HG03558 (cell line): ENCODE measurements around the gene BCAS4.

Experiments used
- ATAC-seq: cut with Tn5 transposase; IDR thresholded peaks from one replicate; pipeline ENCODE4 v1.9.1; 2021; ENCODE audit warnings: moderate number of reproducible peaks; ENCODE audit not compliant: unreplicated experiment; ENCODE audit errors: extremely low read depth

The BCAS4 gene

DNA sequence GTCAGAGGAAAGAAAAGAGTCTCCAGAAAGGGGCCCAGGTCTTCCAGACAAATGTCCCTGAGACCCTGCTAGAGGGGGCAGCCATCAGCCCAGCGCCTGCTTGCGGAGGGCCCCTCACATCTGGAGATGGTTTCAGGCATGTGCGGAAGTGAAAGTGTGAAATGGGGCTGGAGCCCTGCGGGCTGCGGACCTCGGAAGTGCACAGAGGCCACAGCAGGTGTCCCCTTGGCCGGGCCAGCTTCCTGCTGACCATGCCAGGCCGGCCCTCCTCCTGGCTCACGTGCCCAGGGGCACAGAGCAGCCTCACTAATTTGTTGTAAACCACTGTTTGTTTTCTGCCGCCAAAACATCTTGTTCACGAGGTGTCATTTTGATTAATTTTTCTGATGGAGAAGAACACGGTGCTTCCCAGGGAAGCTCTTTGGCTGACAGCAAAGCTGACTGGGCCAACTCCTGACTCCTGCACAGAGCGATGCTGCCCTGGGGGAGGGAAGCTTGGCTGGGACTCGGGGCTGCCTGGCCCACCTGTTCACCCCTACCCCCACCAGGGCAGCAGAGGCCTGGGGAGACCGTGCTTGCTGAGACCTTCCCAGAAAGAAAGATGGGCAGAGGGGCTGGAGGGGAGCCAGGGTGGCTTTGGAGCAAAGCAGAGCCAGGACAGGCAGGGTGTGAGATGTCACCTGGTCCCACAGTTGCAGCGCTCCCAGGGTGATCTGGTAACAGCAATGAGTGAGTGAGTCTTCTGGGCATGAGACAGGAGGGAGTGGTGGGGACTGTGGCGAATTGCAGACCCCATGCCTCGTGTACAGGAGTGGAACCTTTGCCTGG lies 54.2 kb downstream of the BCAS4 start:
- ATAC-seq, result no peak

DNA sequence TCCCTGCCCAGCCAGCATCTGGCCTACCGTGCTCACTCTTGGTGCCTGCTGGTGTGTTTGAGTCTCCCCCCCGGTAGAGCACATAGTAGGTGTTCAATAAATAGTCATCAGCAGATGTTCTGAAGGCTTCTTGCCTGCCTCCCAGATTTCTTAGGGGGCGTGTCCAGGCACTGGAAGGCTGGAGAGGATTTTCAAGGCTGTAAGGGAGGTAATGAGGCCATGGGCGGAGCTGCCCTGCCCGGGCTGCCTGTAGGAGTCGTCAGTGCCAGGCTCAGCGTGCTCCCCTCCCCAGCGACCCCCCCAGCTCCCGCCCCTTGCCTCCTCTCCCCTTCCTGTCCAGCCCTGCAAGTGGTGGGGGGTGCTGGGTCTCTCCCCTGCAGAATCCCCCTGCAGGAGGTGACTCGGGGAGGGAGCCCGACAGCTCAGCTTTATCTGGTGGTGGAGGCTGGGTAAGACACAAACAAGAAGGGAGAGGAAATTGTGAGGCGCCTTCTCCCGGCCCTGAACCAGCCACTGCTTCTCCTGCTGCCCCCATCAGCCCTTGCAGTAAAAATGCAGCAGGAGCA lies 55.9 kb downstream of the BCAS4 start:
- ATAC-seq, result no peak

DNA sequence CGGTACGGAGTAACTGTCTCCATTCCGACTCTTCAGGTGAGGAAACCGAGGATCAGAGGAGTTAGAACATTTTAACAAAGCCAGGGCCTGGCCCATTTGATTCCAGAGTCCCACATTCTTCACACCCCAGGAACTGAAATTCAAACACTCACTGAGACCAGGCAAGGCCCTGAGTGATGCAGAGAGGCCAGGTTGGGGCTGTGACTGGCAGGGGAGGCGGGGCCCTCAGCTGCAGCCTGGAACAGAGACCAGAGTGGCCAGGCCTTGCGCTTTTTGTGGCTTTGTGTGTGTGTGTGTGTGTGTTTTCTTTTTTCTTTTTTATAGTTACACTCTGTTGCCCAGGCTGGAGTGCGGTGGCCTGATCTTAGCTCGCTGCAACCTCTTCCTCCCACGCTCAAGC lies 57.2 kb downstream of the BCAS4 start:
- no peak for ATAC-seq

DNA sequence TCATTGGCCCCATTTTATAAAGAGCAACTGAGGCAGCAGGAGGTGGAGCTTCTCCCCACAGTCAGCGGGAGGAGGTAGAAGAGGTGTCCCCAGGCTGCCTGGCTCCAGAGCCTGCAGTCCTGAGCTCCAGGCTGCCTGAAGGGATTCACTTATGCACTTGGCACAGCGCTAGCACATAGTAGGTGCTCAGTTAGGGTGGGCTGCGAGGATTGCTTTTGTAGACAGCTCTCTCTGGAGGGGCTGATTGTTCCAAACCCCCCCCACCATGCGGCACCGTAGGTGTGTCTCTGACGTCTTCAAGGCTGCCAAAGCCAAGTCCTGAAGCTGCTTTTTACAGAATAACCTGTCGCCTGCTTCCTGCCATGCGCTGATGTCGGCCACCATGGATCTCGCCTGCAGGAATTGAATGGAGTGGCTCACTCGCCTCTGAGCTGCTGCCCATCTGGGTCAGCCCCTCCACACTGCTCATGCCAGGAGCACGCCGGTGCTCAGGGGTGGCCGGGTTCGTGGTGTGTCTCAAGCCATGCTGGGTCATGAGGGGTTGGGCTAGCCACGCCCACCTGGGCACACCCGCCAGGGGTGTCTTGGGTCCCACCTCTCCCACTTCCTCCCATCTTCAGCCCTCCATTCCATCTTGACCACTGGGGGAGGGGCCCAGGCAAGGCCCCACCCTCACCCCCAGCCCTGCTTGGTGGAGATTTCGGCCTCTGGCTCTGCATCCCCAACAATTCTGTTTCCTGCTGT lies 59.8 kb downstream of the BCAS4 start:
- ATAC-seq, result no peak

DNA sequence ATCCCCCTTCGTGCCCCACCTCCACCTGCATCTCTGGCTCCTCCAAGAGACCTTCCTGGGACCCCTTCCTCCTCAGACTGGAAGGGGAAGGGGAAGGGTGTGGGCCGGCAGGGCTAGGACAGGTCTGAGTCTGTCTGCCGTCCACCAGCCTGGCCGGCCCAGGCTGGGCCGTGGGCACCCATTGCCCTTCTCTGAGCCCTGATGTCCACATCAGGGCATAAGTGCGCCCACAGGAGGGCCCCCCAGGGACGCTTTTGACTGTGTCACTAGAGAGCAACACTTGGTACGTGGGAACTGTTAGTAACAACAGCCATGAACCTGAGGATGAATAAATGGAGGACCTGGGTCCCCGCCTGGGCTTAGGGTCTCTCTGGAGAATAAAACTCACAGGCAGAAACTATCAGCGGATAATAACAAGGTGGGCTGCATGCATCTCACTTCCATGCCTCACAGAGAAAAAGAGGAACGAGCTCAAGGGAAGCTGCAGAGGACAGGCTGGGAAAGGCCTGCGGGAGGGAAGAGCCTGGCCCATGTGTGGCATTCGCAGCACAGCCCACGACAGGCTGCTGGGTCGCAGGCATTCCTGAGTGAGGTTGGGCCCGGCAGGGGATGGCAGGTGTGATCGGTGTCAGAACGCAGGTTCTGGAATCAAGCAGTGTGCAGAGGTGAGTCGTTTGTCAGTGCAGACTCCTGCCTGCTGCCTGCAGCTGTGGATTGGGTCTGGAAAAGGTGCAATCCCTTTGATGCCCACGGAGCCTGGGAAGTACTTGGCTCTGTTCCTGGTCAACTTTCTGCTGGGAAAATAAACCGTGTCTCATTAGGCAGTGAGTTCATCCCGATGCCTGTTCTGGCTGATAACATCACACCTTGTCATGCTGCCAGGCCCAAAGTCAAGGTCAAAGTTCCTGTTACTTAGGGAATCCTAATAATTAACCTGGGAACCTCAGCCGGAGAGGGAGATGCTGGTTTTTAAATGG lies 60.9 kb downstream of the BCAS4 start:
- no peak for ATAC-seq

DNA sequence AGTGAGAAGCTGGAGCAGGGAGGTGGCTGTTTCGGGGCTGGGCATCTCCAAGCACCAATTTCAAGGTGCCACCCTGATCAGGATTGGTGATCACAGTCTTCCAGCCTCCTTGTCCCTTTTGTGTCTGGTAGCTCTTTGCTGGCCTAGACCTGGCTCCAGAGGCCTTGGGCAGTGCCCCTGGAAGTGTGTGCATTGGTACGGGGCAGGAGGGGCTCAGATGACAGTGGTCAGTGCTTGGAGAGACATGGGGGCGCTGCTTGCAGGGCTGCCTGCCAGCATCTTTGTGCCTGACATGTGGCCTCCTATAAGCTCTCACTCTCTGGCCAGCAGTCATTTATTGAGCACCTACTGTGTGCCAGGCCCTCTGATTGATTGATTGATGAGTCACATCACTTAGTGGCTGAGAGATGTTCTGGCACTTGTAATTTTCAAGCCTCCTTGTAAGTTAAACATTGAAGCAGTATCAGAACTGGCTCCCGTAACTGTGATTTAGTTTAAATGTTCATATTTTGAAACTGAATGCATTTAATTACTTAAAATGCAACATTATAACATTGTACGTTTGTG lies 61.7 kb downstream of the BCAS4 start:
- no peak for ATAC-seq

DNA sequence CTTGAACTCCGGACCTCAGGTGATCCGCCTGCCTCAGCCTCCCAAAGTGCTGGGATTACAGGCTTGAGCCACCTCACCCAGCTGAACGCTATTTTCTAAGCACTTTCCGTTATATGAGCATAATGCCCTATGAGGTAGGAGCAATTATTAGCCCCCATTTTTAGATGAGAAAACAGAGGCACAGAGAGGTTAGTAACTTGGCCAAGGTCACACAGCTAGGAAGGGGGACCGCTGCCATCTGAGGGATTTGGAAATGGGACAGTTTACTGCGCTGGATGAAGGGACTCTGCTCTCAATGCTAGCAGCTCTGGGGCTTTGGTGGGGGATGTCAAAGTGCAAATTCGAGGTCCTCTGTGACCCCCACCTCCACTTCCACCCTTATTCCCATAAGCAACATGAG lies 62.5 kb downstream of the BCAS4 start:
- no peak for ATAC-seq

DNA sequence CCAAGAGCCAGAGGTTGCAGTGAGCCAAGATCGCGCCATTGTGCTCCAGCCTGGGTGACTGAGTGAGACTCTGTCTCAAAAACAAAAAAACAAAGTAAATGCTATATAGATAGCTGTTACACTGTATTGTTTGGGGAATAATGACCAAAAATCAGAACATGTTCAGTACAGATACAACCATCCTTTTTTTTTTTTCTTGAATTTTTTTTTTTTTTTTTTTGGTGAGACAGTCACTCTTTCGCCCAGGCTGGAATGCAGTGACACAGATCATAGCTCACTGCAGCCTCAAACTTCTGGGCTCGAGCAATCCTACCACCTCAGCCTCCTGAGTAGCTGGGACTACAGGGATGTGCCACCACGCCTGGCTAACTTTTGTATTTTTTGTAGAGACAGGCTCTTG lies 63.7 kb downstream of the BCAS4 start:
- ATAC-seq, result no peak

DNA sequence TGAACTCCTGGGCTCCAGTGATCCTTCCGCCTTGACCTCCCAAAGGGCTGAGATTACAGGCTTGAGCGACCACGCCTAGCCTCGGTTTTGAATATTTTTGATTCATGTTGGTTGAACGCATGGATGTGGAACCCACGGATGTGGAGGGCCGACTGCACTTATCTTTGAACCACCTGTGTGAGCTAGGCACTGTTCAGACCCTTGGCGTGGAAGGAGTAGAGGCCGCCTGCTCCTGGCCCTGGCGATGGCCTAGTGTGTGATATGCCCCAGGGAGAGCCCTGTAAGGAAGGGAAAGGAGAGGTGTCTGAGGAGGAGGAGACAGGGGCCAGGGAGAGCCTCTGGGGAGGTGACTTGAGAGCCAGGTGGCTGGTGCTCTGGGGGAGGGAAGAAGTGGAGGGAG lies 64.3 kb downstream of the BCAS4 start:
- ATAC-seq, result no peak

DNA sequence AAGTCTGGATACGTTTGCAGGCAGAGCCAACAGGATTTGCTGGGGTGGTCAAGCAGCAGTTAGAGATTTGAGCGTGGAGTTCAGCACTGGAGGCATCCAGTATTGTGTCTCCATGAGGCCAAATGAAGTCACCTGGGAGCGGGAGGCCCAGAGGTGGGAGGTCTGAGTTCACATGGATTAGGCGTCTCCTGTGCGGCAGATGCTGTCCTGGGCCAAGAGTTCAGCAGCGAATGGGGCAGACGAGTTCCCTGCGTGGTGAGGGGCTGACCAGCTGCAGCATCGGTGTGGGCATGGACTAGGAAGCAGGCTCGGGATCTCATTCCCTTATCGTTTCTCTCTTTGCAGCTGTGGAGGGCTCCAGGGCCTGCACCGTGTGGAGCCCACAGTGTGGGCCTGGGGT lies 66.2 kb downstream of the BCAS4 start:
- no peak for ATAC-seq

DNA sequence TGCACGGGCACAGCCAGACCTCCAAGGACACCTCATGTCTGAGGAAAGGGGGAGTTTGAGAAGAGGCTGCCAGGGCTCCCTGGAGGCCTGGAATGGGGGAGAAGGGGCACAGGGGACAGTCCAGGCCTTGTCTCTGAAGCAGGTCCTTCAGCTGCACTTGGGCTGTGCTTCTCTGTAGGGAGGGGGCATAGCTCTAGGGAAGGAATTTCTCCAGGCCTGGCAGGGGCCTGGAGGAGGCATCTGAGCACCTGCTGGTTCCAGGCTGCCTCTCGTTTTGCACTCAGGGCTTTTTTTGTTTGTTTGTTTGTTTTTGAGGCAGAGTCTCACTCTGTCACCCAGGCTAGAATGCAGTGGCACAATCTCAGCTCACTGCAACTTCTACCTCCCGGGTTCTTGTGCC lies 67.7 kb downstream of the BCAS4 start:
- ATAC-seq, result no peak

DNA sequence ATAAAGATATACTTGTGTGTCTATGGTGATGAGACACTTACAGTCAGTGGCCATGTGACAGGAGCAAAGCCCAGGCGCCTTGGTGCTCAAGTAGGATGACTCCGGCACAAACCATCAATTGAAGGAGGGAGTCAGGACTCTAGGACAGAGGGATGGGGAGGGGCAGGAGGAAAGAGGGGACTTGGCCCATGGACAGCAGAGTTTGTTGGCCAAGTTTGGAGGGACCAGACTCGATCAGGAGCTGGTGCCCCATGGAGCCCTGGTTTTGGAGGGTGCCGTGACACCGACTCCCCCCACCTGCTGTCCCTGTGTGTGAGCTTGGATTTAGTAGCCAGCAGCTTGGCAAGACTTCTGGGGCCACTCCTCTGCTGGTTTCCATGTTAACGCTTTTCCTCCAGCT lies 70.3 kb downstream of the BCAS4 start:
- no peak for ATAC-seq

DNA sequence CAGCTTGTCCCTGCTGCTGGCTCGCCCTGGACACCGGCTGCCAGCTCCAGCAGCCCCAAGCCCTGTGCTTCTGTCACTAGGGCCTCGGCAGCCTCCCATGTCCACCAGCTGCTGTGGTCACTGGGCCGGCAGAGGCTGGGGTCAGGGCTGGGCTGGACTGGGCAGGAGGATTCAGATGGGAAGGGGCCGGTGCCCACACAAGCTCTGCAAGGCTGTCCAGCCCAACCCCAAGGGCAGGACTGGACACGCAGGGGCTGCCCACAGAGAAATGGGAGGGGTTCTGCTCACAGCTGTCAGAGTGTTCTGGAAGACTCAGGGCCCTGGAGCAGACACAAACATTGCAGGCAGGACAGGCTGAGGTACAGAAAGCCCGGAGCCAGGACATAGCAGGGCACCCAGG lies 70.7 kb downstream of the BCAS4 start:
- ATAC-seq, result no peak

DNA sequence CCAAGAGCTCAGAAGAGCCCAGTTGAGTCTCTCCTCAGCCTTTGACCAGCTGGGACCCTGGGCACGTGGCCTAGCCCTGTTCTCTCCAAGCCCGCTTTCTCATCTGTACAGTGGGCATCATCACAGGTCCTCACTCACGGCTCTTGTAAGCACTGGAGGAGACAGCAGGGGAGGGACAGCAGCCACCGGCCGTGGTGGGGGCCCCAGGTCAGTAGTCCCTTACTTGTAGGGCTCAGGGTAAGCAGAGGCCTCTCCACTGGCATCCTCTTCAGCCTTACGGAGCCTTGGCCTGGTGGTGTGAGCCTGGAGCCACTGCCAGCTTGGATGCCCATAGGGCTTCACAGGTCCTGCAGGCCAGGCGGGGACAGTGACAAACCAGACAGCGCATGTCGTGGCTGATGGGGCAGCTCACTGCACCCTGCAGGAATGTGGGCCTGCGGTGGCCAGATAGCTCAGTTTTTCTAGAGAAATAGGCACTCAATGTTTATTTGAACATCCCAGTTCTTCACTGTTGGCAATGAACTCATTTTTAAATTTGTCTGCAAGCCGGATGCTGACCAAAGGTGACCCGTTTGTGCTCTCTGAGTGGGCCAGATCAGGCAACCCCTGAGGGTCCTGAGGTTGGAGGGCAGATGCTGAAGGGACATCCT lies 71.3 kb downstream of the BCAS4 start:
- no peak for ATAC-seq

DNA sequence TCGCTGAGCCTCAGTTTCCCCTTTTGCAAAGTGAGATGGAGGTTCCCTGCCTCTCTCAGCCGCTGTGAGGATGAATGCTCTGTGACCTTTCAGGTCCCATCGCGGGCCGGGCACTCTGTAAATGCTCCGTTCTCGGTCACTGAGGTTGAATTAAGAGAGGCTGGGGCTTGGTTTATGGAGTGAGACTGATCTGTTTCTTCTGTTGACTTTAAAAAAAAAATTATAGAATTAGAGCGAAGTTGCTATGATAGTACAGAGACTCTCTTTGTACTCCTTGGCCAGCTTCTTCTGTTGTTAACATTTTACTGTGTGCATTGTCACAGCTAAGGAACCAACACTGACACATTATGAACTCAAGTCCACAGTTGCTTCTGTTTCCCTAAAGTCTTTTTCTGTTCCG lies 72.0 kb downstream of the BCAS4 start:
- no peak for ATAC-seq

DNA sequence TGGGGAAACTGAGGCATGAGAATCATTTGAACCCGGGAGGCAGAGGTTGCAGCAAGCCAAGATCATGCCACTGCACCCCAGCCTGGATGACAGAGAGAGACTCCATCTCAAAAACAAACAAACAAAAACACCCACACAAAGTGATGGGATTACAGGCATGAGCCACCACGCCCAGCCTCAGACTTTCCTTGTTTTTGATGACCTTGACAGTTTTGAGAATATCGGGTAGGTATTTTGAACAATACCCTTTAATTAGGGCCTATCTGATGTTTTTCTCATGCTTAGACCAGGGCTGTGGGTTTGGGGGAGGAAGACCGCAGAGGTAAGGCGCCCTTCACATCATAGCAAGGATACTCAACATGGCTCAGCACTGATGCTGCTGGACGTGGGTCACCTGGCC lies 72.9 kb downstream of the BCAS4 start:
- no peak for ATAC-seq

DNA sequence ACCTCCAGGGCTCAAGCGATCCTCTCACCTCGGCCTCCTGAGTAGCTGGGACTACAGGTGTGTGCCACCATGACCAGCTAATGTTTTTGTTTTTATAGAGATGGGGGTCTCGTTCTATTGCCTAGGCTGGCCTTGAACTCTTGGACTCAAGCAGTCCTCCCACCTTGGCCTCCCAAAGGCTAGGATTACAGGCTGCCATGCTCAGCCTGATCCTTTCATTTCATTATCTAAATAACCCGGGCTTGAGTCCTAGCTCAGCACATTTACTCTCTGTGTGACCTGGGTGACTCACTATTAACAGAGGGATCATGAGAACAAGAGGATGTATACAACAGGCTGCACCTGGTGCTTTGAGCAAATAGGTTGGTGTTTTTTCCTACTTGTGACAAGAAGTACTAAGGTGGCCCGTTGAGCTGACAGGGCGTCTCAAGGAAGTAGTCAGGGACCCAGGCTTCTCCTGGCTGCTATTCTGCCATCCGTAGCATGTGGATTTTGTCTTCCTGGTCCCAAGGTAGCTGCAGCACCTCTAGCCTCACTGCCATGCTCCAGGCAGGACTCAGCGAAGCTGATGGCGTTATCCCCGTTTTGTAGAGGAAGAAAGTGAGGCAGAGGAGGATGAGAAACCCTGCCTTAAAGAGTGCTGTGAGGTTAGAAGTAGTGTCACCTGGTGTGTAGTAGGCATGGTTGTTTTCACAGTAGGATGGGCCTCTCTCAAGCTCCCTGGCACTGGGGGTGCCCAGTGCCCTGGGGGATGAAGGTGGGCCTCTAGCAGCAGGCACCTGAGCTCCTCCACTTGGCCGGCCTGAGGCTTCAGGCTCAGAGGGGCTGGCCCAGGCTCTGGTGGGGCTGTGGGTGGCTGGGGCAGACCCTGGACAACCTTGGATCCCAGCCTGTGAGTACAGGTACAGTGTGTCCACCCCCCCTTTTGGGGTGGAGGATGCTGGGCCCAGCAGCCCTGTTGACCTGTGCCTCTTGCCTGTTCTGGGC lies 73.9 kb downstream of the BCAS4 start:
- no peak for ATAC-seq

DNA sequence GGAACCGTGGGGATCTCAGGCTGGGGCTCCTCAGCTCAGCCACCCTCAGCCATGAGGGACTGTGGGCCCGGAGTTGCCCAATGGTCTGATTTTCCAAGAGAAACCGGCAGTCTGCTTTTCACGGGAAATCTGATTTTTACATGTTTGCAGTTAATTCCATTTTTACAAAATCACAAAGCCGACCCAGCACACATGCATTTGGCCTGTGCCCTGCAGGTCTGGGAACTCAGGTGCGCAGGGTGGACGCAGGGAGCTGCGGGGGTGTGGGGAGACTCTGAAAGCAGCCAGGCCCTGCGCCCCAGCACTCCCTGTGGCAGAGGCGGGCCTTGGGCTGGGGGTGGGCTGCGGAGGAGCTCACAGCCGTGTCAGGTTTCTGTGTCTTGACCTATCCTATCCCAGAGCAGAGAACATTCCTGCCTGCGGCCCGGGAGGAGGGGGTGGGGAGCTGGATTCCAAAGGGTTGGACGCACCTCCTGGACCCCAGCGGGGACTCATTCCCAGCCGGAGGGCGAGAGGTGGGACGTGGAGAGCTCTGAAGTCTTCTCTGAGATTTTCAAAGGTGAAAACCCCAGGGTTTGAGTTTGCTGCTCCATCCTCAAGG lies 75.8 kb downstream of the BCAS4 start:
- no peak for ATAC-seq
